Lower leg skin (tissue), 3 donors: ENCODE measurements around the gene TXNRD3.

Experiments used
- POLR2A ChIP-seq, 2 donors: fragments of 450-650 bp; IDR thresholded peaks; one replicate each; pipeline ENCODE4 v1.6.1; 2016 to 2017; ENCODE audit warnings: antibody characterized with exemption in 2 of 2, mild to moderate bottlenecking in 1 of 2, moderate library complexity in 1 of 2
- TF ChIP-seq, protein P1 (sequence below), 3 donors: fragments of 450-650 bp; IDR thresholded peaks; one replicate each; pipeline ENCODE4 v1.5.1; 2016; ENCODE audit warnings: antibody characterized with exemption in 3 of 3, mild to moderate bottlenecking in 3 of 3, moderate library complexity in 2 of 3

DNA sequence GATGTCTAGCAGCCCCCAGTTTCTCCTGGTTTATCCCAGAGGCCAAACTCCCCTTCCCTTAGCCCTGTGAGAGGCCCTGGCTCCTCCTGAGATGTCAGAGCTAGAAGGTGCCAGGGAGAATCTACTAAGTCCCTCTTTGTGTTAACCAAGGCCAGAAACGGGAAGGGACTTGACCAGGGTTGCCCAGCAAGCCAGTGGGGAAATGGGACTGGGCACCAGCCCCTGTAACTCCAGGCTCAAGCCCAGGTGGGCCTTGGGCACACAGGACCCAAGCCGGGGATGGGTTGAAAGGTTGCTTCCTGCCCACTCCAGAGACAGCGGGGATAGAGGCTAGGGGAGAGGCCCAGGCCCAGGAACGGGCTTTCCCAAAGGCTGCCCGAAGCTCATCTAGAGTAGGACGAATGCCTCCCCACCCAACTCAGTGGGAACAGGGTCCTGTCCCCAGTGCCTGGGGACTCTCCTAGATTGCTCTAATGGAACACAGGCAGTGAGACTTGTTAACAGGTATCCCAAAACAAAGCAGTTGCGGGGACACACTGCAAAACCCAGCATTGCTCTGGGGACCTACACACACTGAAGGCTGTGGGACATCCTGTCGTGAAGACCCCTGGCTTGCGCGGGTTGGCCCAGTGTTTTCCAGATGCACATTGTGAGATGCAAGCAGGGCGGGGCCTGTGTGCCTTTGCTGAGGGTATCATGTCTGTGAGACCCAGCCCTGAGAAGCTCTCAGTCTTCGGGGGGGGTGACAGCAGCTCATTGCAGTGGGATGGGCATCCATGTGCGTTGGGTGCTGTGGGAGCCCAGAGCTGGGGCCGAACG, 12.9 kb upstream of the TXNRD3 start:
- TF ChIP-seq POLR2A (IDR thresholded peaks at IDR 0.05): no peak
- TF ChIP-seq, protein P1, sequence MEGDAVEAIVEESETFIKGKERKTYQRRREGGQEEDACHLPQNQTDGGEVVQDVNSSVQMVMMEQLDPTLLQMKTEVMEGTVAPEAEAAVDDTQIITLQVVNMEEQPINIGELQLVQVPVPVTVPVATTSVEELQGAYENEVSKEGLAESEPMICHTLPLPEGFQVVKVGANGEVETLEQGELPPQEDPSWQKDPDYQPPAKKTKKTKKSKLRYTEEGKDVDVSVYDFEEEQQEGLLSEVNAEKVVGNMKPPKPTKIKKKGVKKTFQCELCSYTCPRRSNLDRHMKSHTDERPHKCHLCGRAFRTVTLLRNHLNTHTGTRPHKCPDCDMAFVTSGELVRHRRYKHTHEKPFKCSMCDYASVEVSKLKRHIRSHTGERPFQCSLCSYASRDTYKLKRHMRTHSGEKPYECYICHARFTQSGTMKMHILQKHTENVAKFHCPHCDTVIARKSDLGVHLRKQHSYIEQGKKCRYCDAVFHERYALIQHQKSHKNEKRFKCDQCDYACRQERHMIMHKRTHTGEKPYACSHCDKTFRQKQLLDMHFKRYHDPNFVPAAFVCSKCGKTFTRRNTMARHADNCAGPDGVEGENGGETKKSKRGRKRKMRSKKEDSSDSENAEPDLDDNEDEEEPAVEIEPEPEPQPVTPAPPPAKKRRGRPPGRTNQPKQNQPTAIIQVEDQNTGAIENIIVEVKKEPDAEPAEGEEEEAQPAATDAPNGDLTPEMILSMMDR (IDR thresholded peaks at IDR 0.05): no peak
